Activated CD4-positive, alpha-beta memory T cell treated with anti-CD3 and anti-CD28 coated beads for 36 hours (primary cell): ENCODE data around the gene CAMK1D. TPM values are rescaled to one million over a fixed set of nuclear protein-coding genes. Genes with fewer than 3 reads are reported as not detected.
A peak's percentile ranks its signal among the peaks of the same experiment; 100 is the strongest.

Experiments used
- CTCF ChIA-PET: fragments of 350-600 bp; sonication (Branson Sonifier 250); formaldehyde crosslinking; loops from one replicate; lab custom pipeline; 2021; ENCODE audit warnings: antibody characterized with exemption, inconsistent platforms; lab: Charles Lee
- POLR2A ChIA-PET: fragments of 350-600 bp; sonication (Branson Sonifier 250); formaldehyde crosslinking; loops from one replicate; lab custom pipeline; 2021; ENCODE audit warnings: antibody characterized with exemption; lab: Charles Lee
- DNase-seq: peaks from one replicate; pipeline ENCODE4 v3.0.0-alpha.2; 2020
- H3K27ac Mint-ChIP-seq: one replicate; pipeline ENCODE4 v1.8.0; 2021; ENCODE audit warnings: mixed read lengths
- H3K27me3 Mint-ChIP-seq: one replicate; pipeline ENCODE4 v1.8.0; 2021; ENCODE audit warnings: mixed read lengths
- H3K36me3 Mint-ChIP-seq: one replicate; pipeline ENCODE4 v1.8.0; 2021; ENCODE audit warnings: mixed read lengths
- H3K4me1 Mint-ChIP-seq: one replicate; pipeline ENCODE4 v1.8.0; 2021; ENCODE audit warnings: low read depth, mixed read lengths
- H3K4me3 Mint-ChIP-seq: one replicate; pipeline ENCODE4 v1.8.0; 2021; ENCODE audit warnings: mild to moderate bottlenecking, mixed read lengths
- H3K9me3 Mint-ChIP-seq: one replicate; pipeline ENCODE4 v1.8.0; 2021; ENCODE audit warnings: mixed read lengths
- intact Hi-C: fragments of 100-400 bp; cut with micrococcal nuclease; formaldehyde crosslinking; loops from one replicate; pipeline ENCODE4 v1.15.1; 2023
- total RNA-seq, 2 experiments: library from RNA; stranded (reverse); gene quantifications; one replicate each; pipeline ENCODE4 v1.2.3, GENCODE V29; 2021

Gene CAMK1D
- total RNA-seq, 2 experiments from 2014 or later: 17.7 to 17.9 TPM

GRCh38 chr10:12341526-12341925, 7.8 kb upstream of the CAMK1D start:
- CTCF ChIA-PET: no interaction called here
- peaks cover 4% of the 10 kb centered on the region for H3K4me1 Mint-ChIP-seq
- intact Hi-C loops: loop anchor here (10.0 kb wide), 1 partner anchor 297 kb away; the partner anchor contains the start of gene UPF2
- H3K27ac Mint-ChIP-seq: no peak overlapping the region
- no peak for DNase-seq
- peaks cover 2% of the 10 kb centered on the region for H3K27me3 Mint-ChIP-seq
- peaks cover 9% of the 10 kb centered on the region for H3K9me3 Mint-ChIP-seq
- POLR2A ChIA-PET: no interaction called here
- H3K36me3 Mint-ChIP-seq: no peaks in the 10 kb centered on the region
- H3K4me3 Mint-ChIP-seq: no peak overlapping the region

GRCh38 chr10:12344375-12345110, 4.8 kb upstream of the CAMK1D start:
- Mint-ChIP-seq H3K27ac (no peak overlapping the region), H3K9me3 (peaks cover 9% of the 10 kb centered on the region), H3K4me1 (peaks cover 14% of the 10 kb centered on the region), H3K4me3 (no peak overlapping the region), H3K36me3 (no peaks in the 10 kb centered on the region), H3K27me3 (peaks cover 5% of the 10 kb centered on the region)
- intact Hi-C loops: loop anchor here (5.0 to 10.0 kb wide), 3 partner anchors 37 to 1003 kb away; partner anchors contain the start of genes SEPHS1 and UPF2
- POLR2A ChIA-PET: interaction anchor here (1.0 kb wide), 1 partner anchor 80 kb away, joined by 4 read pairs; no protein-coding TSS in a partner anchor
- no peak for DNase-seq
- CTCF ChIA-PET: no interaction called here

- DNase-seq: no peak
- Mint-ChIP-seq H3K27me3 (peaks cover 5% of the 10 kb centered on the region), H3K4me3 (no peak overlapping the region), H3K9me3 (peaks cover 9% of the 10 kb centered on the region), H3K36me3 (peaks cover 5% of the 10 kb centered on the region), H3K27ac (no peak overlapping the region), H3K4me1 (peaks cover 32% of the 10 kb centered on the region)
- CTCF ChIA-PET: interaction anchor here (0.6 to 1.0 kb wide), 2 partner anchors 45 to 310 kb away, joined by 3 read pairs; no protein-coding TSS in a partner anchor
- intact Hi-C loops: loop anchor here (5.0 to 10.0 kb wide), 3 partner anchors 39 to 1001 kb away; partner anchors contain the start of genes SEPHS1 and UPF2
- POLR2A ChIA-PET: no interaction called here
These were observed 2.6 kb upstream of the CAMK1D start for GRCh38 chr10:12346707-12347106.

DNA sequence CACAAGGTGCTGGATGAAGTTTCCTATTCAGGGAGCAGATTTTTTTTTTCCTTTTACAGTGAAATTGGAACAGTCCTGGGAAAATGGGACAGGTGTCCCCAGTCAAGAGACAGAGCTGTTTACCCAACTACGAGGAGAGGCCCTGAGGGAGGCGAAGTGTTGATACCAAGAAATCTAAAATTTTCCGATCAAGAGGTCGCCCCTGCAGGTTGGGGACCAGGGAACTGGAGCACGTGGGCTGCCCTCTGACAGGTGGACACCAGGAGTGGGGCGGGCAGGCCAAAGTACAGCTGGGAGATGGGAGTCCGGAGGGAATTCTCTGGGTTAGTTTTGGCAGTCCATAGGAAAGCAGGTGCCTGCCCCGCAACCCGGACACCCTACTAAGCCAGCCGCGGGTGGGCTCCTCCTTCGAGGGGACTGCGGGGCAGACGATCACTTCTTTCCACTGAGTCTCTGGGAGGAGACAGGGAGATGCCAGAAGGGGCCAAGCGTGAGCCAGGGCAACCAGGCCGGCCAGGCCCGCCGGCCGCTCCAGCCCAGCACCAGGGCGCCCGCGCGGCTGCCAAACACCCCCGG, 965 bp upstream of the CAMK1D start:
- ChIA-PET POLR2A (interaction anchor here (1.4 to 1.7 kb wide), 3 partner anchors 15 to 33 kb away, joined by 3 to 9 read pairs (median 5); no protein-coding TSS in a partner anchor), CTCF (interaction anchor here (0.6 to 1.3 kb wide), 4 partner anchors 134 to 308 kb away, joined by 3 to 4 read pairs (median 4); no protein-coding TSS in a partner anchor)
- Mint-ChIP-seq H3K27ac (peak overlapping the region; percentile 69), H3K36me3 (peaks cover 5% of the 10 kb centered on the region), H3K4me3 (peak overlapping the region; percentile 75), H3K4me1 (peaks cover 38% of the 10 kb centered on the region), H3K9me3 (peaks cover 3% of the 10 kb centered on the region), H3K27me3 (peaks cover 5% of the 10 kb centered on the region)
- no peak for DNase-seq
- intact Hi-C loops: loop anchor here (2.0 to 10.0 kb wide), 5 partner anchors 16 to 999 kb away; partner anchors contain the start of genes SEPHS1 and UPF2

DNA sequence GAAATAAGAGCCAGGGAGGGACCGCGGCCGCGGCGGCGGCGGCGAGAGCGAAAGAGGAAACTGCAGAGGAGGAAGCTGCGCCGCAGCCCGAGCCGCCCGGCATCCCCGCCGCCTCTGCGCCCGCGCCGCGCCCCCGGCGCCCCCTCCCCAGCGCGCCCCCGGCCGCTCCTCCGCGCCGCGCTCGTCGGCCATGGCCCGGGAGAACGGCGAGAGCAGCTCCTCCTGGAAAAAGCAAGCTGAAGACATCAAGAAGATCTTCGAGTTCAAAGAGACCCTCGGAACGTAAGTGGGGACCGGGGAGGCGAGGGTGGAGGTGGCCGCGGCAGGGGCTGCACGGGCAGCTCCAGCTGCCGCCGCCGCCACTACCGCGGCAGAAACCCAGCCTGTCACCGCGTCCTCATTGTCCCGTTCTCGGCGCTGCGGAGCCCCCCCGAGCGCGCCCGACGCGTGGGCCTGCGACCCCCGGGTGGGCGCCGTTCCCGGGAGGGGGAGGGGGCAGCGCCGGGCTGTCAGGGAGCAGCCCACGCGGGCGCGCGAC, 351 bp downstream of the CAMK1D start:
- CTCF ChIA-PET: interaction anchor here (0.6 to 1.5 kb wide), 5 partner anchors 33 to 358 kb away, joined by 3 to 5 read pairs (median 3); no protein-coding TSS in a partner anchor
- no peak for DNase-seq
- peak overlapping the region; percentile 88 for H3K27ac Mint-ChIP-seq
- H3K27me3 Mint-ChIP-seq: peaks cover 5% of the 10 kb centered on the region
- intact Hi-C loops: loop anchor here (1.0 to 10.0 kb wide), 10 partner anchors 17 to 998 kb away; partner anchors contain the start of genes NUDT5, SEPHS1 and UPF2
- peak overlapping the region; percentile 94 for H3K4me3 Mint-ChIP-seq
- POLR2A ChIA-PET: interaction anchor here (0.7 to 1.7 kb wide), 4 partner anchors 16 to 377 kb away, joined by 3 to 9 read pairs (median 4); no protein-coding TSS in a partner anchor
- peaks cover 44% of the 10 kb centered on the region for H3K4me1 Mint-ChIP-seq
- H3K9me3 Mint-ChIP-seq: no peaks in the 10 kb centered on the region
- H3K36me3 Mint-ChIP-seq: peaks cover 5% of the 10 kb centered on the region

DNA sequence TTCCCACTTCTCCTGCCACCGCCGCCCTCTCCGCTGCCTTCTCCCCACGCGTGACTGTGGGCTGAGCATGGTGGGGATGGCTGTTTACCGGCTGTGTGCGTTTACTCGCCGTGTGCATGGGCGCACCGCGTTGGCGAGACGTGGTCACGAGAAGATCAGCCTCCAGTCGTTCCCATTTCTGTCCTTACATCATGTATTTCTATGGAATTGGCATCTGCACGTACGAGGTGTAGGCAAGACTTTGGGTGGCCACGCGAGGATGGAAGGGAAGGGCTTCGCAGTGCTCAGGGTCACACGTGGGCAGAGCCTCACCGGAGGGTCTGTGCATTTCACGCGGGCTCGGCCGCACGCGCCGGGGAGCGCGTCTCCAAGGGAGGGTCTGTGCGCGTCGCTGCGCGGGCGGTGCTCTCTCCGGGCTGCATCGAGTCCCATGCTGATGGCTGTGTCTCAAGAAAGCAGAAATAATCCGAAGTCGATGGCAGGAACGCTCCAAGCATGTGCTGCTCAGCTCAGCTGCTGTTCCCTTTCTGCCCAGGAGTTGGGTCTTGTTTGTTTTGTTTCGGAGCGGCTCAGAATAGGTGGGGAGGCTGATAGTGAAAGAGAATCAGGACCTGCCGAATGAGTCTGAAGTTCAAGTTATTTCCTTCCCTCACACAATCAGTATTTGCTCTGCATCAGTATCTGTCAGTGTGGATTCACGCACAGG, 973 bp downstream of the CAMK1D start:
- CTCF ChIA-PET: interaction anchor here (0.6 to 2.1 kb wide), 8 partner anchors 32 to 552 kb away, joined by 3 to 9 read pairs (median 4); no protein-coding TSS in a partner anchor
- peaks cover 47% of the 10 kb centered on the region for H3K4me1 Mint-ChIP-seq
- peak; percentile 66 for DNase-seq
- no peaks in the 10 kb centered on the region for H3K9me3 Mint-ChIP-seq
- H3K4me3 Mint-ChIP-seq: peak overlapping the region; percentile 94
- POLR2A ChIA-PET: interaction anchor here (0.7 to 1.3 kb wide), 4 partner anchors 9 to 376 kb away, joined by 3 to 4 read pairs (median 3); no protein-coding TSS in a partner anchor
- peak overlapping the region; percentile 82 for H3K27ac Mint-ChIP-seq
- peaks cover 5% of the 10 kb centered on the region for H3K27me3 Mint-ChIP-seq
- intact Hi-C loops: loop anchor here (1.0 to 5.0 kb wide), 4 partner anchors 16 to 307 kb away; partner anchors contain the start of gene NUDT5
- H3K36me3 Mint-ChIP-seq: peaks cover 5% of the 10 kb centered on the region

- ChIA-PET POLR2A (interaction anchor here (0.7 to 1.3 kb wide), 3 partner anchors 8 to 376 kb away, joined by 3 read pairs; no protein-coding TSS in a partner anchor), CTCF (interaction anchor here (0.6 to 2.1 kb wide), 7 partner anchors 14 to 551 kb away, joined by 3 to 9 read pairs (median 4); no protein-coding TSS in a partner anchor)
- intact Hi-C loops: loop anchor here (1.0 to 5.0 kb wide), 4 partner anchors 16 to 306 kb away; partner anchors contain the start of gene NUDT5
- peaks cover 5% of the 10 kb centered on the region for H3K27me3 Mint-ChIP-seq
- peak overlapping the region; percentile 94 for H3K4me3 Mint-ChIP-seq
- peak; percentile 28 for DNase-seq
- H3K9me3 Mint-ChIP-seq: no peaks in the 10 kb centered on the region
- H3K36me3 Mint-ChIP-seq: peaks cover 5% of the 10 kb centered on the region
- peak overlapping the region; percentile 82 for H3K27ac Mint-ChIP-seq
- peaks cover 51% of the 10 kb centered on the region for H3K4me1 Mint-ChIP-seq
These were observed 1.6 kb downstream of the CAMK1D start for GRCh38 chr10:12350925-12351324.

DNA sequence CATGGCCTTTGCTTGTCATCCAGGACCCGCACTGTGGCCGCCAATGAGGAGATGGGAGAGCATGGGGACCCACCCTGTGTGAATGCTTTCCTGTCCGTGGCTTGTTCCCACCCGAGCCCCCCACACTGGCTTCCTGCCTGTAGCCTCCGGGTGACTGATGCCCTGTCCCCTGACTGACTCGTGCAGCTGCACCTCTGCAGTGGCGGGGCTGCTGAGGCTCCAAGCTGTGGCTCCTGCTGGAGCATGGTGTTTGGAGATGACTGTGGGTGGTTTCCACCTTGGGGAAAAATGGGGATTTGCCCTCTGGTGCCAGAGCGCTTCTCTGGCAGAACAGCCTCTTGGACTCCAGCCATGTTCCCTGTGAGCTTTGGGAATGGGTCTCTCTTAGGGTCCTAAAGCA, 2.1 kb downstream of the CAMK1D start:
- H3K9me3 Mint-ChIP-seq: no peaks in the 10 kb centered on the region
- ChIA-PET POLR2A (interaction anchor here (0.7 to 1.1 kb wide), 2 partner anchors 14 to 16 kb away, joined by 3 to 4 read pairs; no protein-coding TSS in a partner anchor), CTCF (interaction anchor here (1.2 to 2.1 kb wide), 5 partner anchors 13 to 551 kb away, joined by 3 to 9 read pairs (median 3); no protein-coding TSS in a partner anchor)
- DNase-seq: peak; percentile 52
- peaks cover 51% of the 10 kb centered on the region for H3K4me1 Mint-ChIP-seq
- peak overlapping the region; percentile 94 for H3K4me3 Mint-ChIP-seq
- H3K27me3 Mint-ChIP-seq: peaks cover 4% of the 10 kb centered on the region
- peaks cover 5% of the 10 kb centered on the region for H3K36me3 Mint-ChIP-seq
- intact Hi-C loops: loop anchor here (2.0 to 5.0 kb wide), 3 partner anchors 15 to 306 kb away; partner anchors contain the start of gene NUDT5
- H3K27ac Mint-ChIP-seq: no peak overlapping the region

- ChIA-PET CTCF (interaction anchor here (1.2 to 2.1 kb wide), 4 partner anchors 13 to 550 kb away, joined by 3 to 9 read pairs (median 4); no protein-coding TSS in a partner anchor), POLR2A (interaction anchor here (0.7 kb wide), 1 partner anchor 14 kb away, joined by 4 read pairs; no protein-coding TSS in a partner anchor)
- DNase-seq: no peak
- Mint-ChIP-seq H3K27me3 (peaks cover 4% of the 10 kb centered on the region), H3K4me3 (no peak overlapping the region), H3K27ac (no peak overlapping the region), H3K36me3 (peaks cover 5% of the 10 kb centered on the region), H3K9me3 (no peaks in the 10 kb centered on the region), H3K4me1 (peaks cover 53% of the 10 kb centered on the region)
- intact Hi-C loops: loop anchor here (2.0 to 5.0 kb wide), 3 partner anchors 15 to 305 kb away; partner anchors contain the start of gene NUDT5
These were observed 2.5 kb downstream of the CAMK1D start for GRCh38 chr10:12351889-12352288.

- no peaks in the 10 kb centered on the region for H3K27me3 Mint-ChIP-seq
- intact Hi-C loops: loop anchor here (5.0 kb wide), 1 partner anchor 304 kb away; no protein-coding TSS in a partner anchor
- H3K36me3 Mint-ChIP-seq: peaks cover 5% of the 10 kb centered on the region
- H3K27ac Mint-ChIP-seq: no peak overlapping the region
- peaks cover 53% of the 10 kb centered on the region for H3K4me1 Mint-ChIP-seq
- H3K4me3 Mint-ChIP-seq: no peak overlapping the region
- DNase-seq: peak; percentile 36
- no peaks in the 10 kb centered on the region for H3K9me3 Mint-ChIP-seq
- ChIA-PET POLR2A (no interaction called here), CTCF (interaction anchor here (1.5 kb wide), 1 partner anchor 357 kb away, joined by 3 read pairs; no protein-coding TSS in a partner anchor)
These were observed 4.3 kb downstream of the CAMK1D start for GRCh38 chr10:12353399-12354242.
